Sciatic nerve (tissue), 2 donors: ENCODE measurements around the gene CBX6. TPM values are rescaled to one million over a fixed set of nuclear protein-coding genes. Genes with fewer than 3 reads are reported as not detected.

Source experiments
- ATAC-seq: fragments of 200-7000 bp; cut with Tn5 transposase; one replicate; pipeline ENCODE4 v1.9.1; 2020; ENCODE audit warnings: mild to moderate bottlenecking, moderate library complexity
- DNase-seq: peaks from one replicate; pipeline ENCODE4 v3.0.0-alpha.2; 2020; ENCODE audit warnings: low spot score
- intact Hi-C: fragments of 100-400 bp; cut with DNase I; formaldehyde crosslinking; loops from one replicate; pipeline ENCODE4 v1.14.2; 2022
- total RNA-seq: library from RNA; stranded (reverse); fragmentation: NEBNext Ultra II Directional; extraction: Animal tissue kit (Norgen Biotek cat#: 25700); gene quantifications from one replicate; pipeline ENCODE4 v1.2.1, GENCODE V29; 2021
- donor health status: DM: no; HTN: no; CAD: no.
- donor health status: DM: no; HTN: no; CAD: no.

Gene CBX6
- total RNA-seq, 1 donor from 2014 or later, result 83.5 TPM

GRCh38 chr22:38830026-38830844 is 41.8 kb downstream of the CBX6 start:
- intact Hi-C loops, result no loop called here
- ATAC-seq (no peak), DNase-seq (no peak)

- intact Hi-C loops, result no loop called here
- DNase-seq, result no peak
- no peak for ATAC-seq
Observed at GRCh38 chr22:38829485-38829884, 42.5 kb downstream of the CBX6 start.

- ATAC-seq (no peak), DNase-seq (no peak)
- intact Hi-C loops, result no loop called here
Observed at GRCh38 chr22:38828616-38829205, 43.3 kb downstream of the CBX6 start.

- intact Hi-C loops, result no loop called here
- no peak for DNase-seq
Observed at GRCh38 chr22:38828191-38828590, 43.8 kb downstream of the CBX6 start.

GRCh38 chr22:38827510-38827909 is 44.5 kb downstream of the CBX6 start:
- DNase-seq (no peak), ATAC-seq (no peak)
- intact Hi-C loops, result no loop called here

More at GRCh38 chr22:38828191-38828590, 43.8 kb downstream of the CBX6 start:
- no peak for ATAC-seq

GRCh38 chr22:38826801-38827200 is 45.2 kb downstream of the CBX6 start:
- DNase-seq (no peak), ATAC-seq (no peak)
- intact Hi-C loops, result no loop called here

GRCh38 chr22:38826386-38826785 is 45.6 kb downstream of the CBX6 start:
- intact Hi-C loops, result no loop called here
- DNase-seq, result no peak
- no peak for ATAC-seq

- DNase-seq (no peak), ATAC-seq (peak; percentile 69)
- intact Hi-C loops, result no loop called here
Observed at GRCh38 chr22:38824585-38824984, 47.4 kb downstream of the CBX6 start.

GRCh38 chr22:38823637-38824036 is 48.4 kb downstream of the CBX6 start:
- intact Hi-C loops, result no loop called here
- no peak for ATAC-seq
- no peak for DNase-seq

GRCh38 chr22:38823076-38823475 is 48.9 kb downstream of the CBX6 start:
- DNase-seq (no peak), ATAC-seq (no peak)
- intact Hi-C loops, result no loop called here

GRCh38 chr22:38820020-38820419 is 52.0 kb downstream of the CBX6 start:
- ATAC-seq, result no peak
- DNase-seq, result no peak
- intact Hi-C loops, result no loop called here

GRCh38 chr22:38819387-38819940 is 52.6 kb downstream of the CBX6 start:
- DNase-seq (no peak), ATAC-seq (no peak)
- intact Hi-C loops, result no loop called here

- ATAC-seq (no peak), DNase-seq (no peak)
- intact Hi-C loops, result no loop called here
Observed at GRCh38 chr22:38817196-38817595, 54.8 kb downstream of the CBX6 start.

GRCh38 chr22:38815842-38816241 is 56.2 kb downstream of the CBX6 start:
- DNase-seq (no peak), ATAC-seq (no peak)
- intact Hi-C loops, result no loop called here

Other genes starting within 250 kb of the CBX6 start
- gene FAM227A, start 215.8 kb downstream of the CBX6 start, total RNA-seq, result 2.9 TPM
- gene CBY1, start 215.6 kb downstream of the CBX6 start, total RNA-seq, result 31.4 TPM
- gene TOMM22, start 190.3 kb downstream of the CBX6 start, total RNA-seq, result 35.3 TPM
- 54.6 TPM for gene JOSD1, start 171.3 kb downstream of the CBX6 start, total RNA-seq
- gene GTPBP1, start 166.3 kb downstream of the CBX6 start, total RNA-seq, result 55.5 TPM
- 207 TPM for gene SUN2, start 116.2 kb downstream of the CBX6 start, total RNA-seq
- gene DNAL4, start 78.1 kb downstream of the CBX6 start, total RNA-seq, result 11.1 TPM
- 6.9 TPM for gene NPTXR, start 28.2 kb downstream of the CBX6 start, total RNA-seq
- 9.3 TPM for gene APOBEC3A, start 85.4 kb upstream of the CBX6 start, total RNA-seq
- gene APOBEC3B, start 110.1 kb upstream of the CBX6 start, total RNA-seq, result 2.2 TPM
- gene APOBEC3C, start 142.0 kb upstream of the CBX6 start, total RNA-seq, result 25.1 TPM
- 3.9 TPM for gene APOBEC3D, start 148.9 kb upstream of the CBX6 start, total RNA-seq
- 12.3 TPM for gene APOBEC3F, start 168.6 kb upstream of the CBX6 start, total RNA-seq
- 8.9 TPM for gene APOBEC3G, start 205.1 kb upstream of the CBX6 start, total RNA-seq
- gene APOBEC3H, start 225.0 kb upstream of the CBX6 start, total RNA-seq, result 1.1 TPM